KBM-7 (cell line): ENCODE results near the gene NKAIN4.

Source experiments
- DNase-seq: peaks from one replicate; pipeline ENCODE4 v3.0.0-alpha.2; 2015
- in situ Hi-C: fragments of 300-500 bp; cut with MboI; formaldehyde crosslinking; loops from 2 replicates; pipeline ENCODE4 v1.14.3; 2020; ENCODE audit warnings: low sequenced_read_pairs, low pct_unique_long_range_greater_than_20kb, mixed read lengths

NKAIN4 gene

GRCh38 chr20:63254232-63254605 is at the start of gene NKAIN4:
Gene NKAIN4, minus strand, starts transcription at chr20:63254463. Its CDS starts 13 bp downstream, at chr20:63254450.
- in situ Hi-C loops = no loop called here

GRCh38 chr20:63303095-63303666 is 48.9 kb upstream of the NKAIN4 start:
- in situ Hi-C loops = no loop called here
- no peak for DNase-seq

More at GRCh38 chr20:63254232-63254605, at the start of gene NKAIN4:
- DNase-seq = no peak

GRCh38 chr20:63301671-63302070 is 47.4 kb upstream of the NKAIN4 start:
- in situ Hi-C loops = no loop called here
- no peak for DNase-seq

GRCh38 chr20:63298731-63299312 is 44.6 kb upstream of the NKAIN4 start:
- DNase-seq = no peak
- in situ Hi-C loops = no loop called here

- in situ Hi-C loops = no loop called here
- no peak for DNase-seq
These were observed 43.7 kb upstream of the NKAIN4 start for GRCh38 chr20:63297796-63298572.

- in situ Hi-C loops = no loop called here
- no peak for DNase-seq
These were observed 43.1 kb upstream of the NKAIN4 start for GRCh38 chr20:63297371-63297781.

- in situ Hi-C loops = no loop called here
- no peak for DNase-seq
These were observed 42.5 kb upstream of the NKAIN4 start for GRCh38 chr20:63296531-63297299.

- no peak for DNase-seq
- in situ Hi-C loops = no loop called here
These were observed 41.6 kb upstream of the NKAIN4 start for GRCh38 chr20:63295846-63296245.

- in situ Hi-C loops = no loop called here
- no peak for DNase-seq
These were observed 41.2 kb upstream of the NKAIN4 start for GRCh38 chr20:63295422-63295821.

- in situ Hi-C loops = no loop called here
- DNase-seq = no peak
These were observed 40.8 kb upstream of the NKAIN4 start for GRCh38 chr20:63295018-63295417.

- no peak for DNase-seq
- in situ Hi-C loops = no loop called here
These were observed 40.3 kb upstream of the NKAIN4 start for GRCh38 chr20:63294536-63294900.

GRCh38 chr20:63293871-63294535 is 39.7 kb upstream of the NKAIN4 start:
- DNase-seq = no peak
- in situ Hi-C loops = no loop called here

- DNase-seq = no peak
- in situ Hi-C loops = no loop called here
These were observed 39.2 kb upstream of the NKAIN4 start for GRCh38 chr20:63293456-63293855.

GRCh38 chr20:63292904-63293303 is 38.6 kb upstream of the NKAIN4 start, which contains the start of gene COL20A1:
Gene COL20A1, plus strand, starts transcription at chr20:63293186. Its CDS starts 1,922 bp downstream, at chr20:63295108.
- no peak for DNase-seq
- in situ Hi-C loops = no loop called here

GRCh38 chr20:63292292-63292701 is 38.0 kb upstream of the NKAIN4 start:
- in situ Hi-C loops = no loop called here
- DNase-seq = no peak

- in situ Hi-C loops = no loop called here
These were observed 37.5 kb upstream of the NKAIN4 start for GRCh38 chr20:63291811-63292210.

GRCh38 chr20:63290677-63291472 is 36.6 kb upstream of the NKAIN4 start:
- in situ Hi-C loops = no loop called here
- DNase-seq = peak; percentile 64

More at GRCh38 chr20:63291811-63292210, 37.5 kb upstream of the NKAIN4 start:
- no peak for DNase-seq

- no peak for DNase-seq
- in situ Hi-C loops = no loop called here
These were observed 35.9 kb upstream of the NKAIN4 start for GRCh38 chr20:63290136-63290676.
